Parathyroid adenoma (tissue), 2 donors: ENCODE results near the gene CIZ1.

ENCODE experiments used
- H2AFZ ChIP-seq: fragments of 300-600 bp; sonication (generic); one replicate; pipeline ENCODE4 v1.7.0; 2017; ENCODE audit warnings: antibody characterized with exemption, mild to moderate bottlenecking
- H3K27ac ChIP-seq: fragments of 300-600 bp; sonication (generic); one replicate; pipeline ENCODE4 v1.7.0; 2017
- H3K27me3 ChIP-seq: fragments of 300-600 bp; sonication (generic); one replicate; pipeline ENCODE4 v1.7.0; 2017; ENCODE audit warnings: low read length; ENCODE audit not compliant: control insufficient read depth, insufficient read depth
- H3K36me3 ChIP-seq: fragments of 300-600 bp; sonication (generic); one replicate; pipeline ENCODE4 v1.7.0; 2017; ENCODE audit warnings: low read length; ENCODE audit not compliant: control insufficient read depth, insufficient read depth
- H3K4me1 ChIP-seq: fragments of 300-600 bp; sonication (generic); one replicate; pipeline ENCODE4 v1.7.0; 2017; ENCODE audit warnings: control low read depth
- H3K4me2 ChIP-seq: fragments of 300-600 bp; sonication (generic); one replicate; pipeline ENCODE4 v1.7.0; 2017; ENCODE audit warnings: low read length
- H3K4me3 ChIP-seq: fragments of 300-600 bp; sonication (generic); one replicate; pipeline ENCODE4 v1.7.0; 2017; ENCODE audit warnings: low read depth, low read length
- H3K79me2 ChIP-seq: fragments of 300-600 bp; sonication (generic); one replicate; pipeline ENCODE4 v1.7.0; 2017; ENCODE audit warnings: control low read depth
- H3K9ac ChIP-seq: fragments of 300-600 bp; sonication (generic); one replicate; pipeline ENCODE4 v1.7.0; 2017; ENCODE audit warnings: mild to moderate bottlenecking
- H3K9me3 ChIP-seq: fragments of 300-600 bp; sonication (generic); one replicate; pipeline ENCODE4 v1.7.0; 2017; ENCODE audit warnings: low read length; ENCODE audit not compliant: control insufficient read depth
- CTCF ChIP-seq: fragments of 300-600 bp; sonication (generic); IDR thresholded peaks from one replicate; pipeline ENCODE4 v1.7.0; 2017; ENCODE audit warnings: antibody characterized with exemption, mild to moderate bottlenecking
- donor health status: primary hyperparathyroidism.

CIZ1 gene

DNA sequence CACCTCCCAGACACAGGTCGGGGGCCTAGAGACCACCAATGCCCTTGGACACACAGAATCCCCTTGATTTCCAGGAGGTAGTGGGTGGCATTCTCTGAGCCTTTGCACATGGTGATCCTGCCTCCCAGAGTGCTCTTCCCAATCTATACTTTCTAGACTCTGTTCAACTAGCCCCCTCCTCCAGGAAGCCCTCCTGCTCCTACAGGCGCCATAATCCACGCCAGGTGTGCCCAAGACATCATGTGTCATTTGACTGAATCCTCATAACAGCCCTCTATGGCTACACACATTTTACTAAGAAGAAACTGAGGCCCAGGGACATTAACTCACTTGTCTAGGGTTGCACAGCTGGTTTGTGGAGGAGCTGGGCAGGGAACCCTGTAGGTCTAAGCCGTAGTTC, 24.2 kb downstream of the CIZ1 start:
- H2AFZ ChIP-seq: no peak overlapping the region
- no peak overlapping the region for H3K4me3 ChIP-seq
- H3K27ac ChIP-seq: no peak overlapping the region
- no peak overlapping the region for H3K9ac ChIP-seq
- H3K4me1 ChIP-seq: no peaks in the 10 kb centered on the region
- TF ChIP-seq CTCF: no peak
- no peaks in the 10 kb centered on the region for H3K27me3 ChIP-seq
- H3K9me3 ChIP-seq: no peaks in the 10 kb centered on the region
- H3K79me2 ChIP-seq: no peaks in the 10 kb centered on the region
- H3K4me2 ChIP-seq: no peak overlapping the region
- no peaks in the 10 kb centered on the region for H3K36me3 ChIP-seq

GRCh38 chr9:128166169-128166568, 25.2 kb downstream of the CIZ1 start:
- no peaks in the 10 kb centered on the region for H3K36me3 ChIP-seq
- H3K9ac ChIP-seq: no peak overlapping the region
- no peak for TF ChIP-seq CTCF
- no peak overlapping the region for H3K27ac ChIP-seq
- H3K4me3 ChIP-seq: no peak overlapping the region
- no peaks in the 10 kb centered on the region for H3K79me2 ChIP-seq
- no peaks in the 10 kb centered on the region for H3K9me3 ChIP-seq
- H3K27me3 ChIP-seq: no peaks in the 10 kb centered on the region
- no peak overlapping the region for H3K4me2 ChIP-seq
- no peaks in the 10 kb centered on the region for H3K4me1 ChIP-seq
- no peak overlapping the region for H2AFZ ChIP-seq

GRCh38 chr9:128164307-128164885, 27.0 kb downstream of the CIZ1 start:
- no peaks in the 10 kb centered on the region for H3K4me1 ChIP-seq
- H3K4me2 ChIP-seq: no peak overlapping the region
- H3K27ac ChIP-seq: no peak overlapping the region
- no peak overlapping the region for H2AFZ ChIP-seq
- H3K9me3 ChIP-seq: no peaks in the 10 kb centered on the region
- no peaks in the 10 kb centered on the region for H3K27me3 ChIP-seq
- H3K4me3 ChIP-seq: no peak overlapping the region
- no peak overlapping the region for H3K9ac ChIP-seq
- no peaks in the 10 kb centered on the region for H3K36me3 ChIP-seq
- no peaks in the 10 kb centered on the region for H3K79me2 ChIP-seq
- TF ChIP-seq CTCF: no peak

DNA sequence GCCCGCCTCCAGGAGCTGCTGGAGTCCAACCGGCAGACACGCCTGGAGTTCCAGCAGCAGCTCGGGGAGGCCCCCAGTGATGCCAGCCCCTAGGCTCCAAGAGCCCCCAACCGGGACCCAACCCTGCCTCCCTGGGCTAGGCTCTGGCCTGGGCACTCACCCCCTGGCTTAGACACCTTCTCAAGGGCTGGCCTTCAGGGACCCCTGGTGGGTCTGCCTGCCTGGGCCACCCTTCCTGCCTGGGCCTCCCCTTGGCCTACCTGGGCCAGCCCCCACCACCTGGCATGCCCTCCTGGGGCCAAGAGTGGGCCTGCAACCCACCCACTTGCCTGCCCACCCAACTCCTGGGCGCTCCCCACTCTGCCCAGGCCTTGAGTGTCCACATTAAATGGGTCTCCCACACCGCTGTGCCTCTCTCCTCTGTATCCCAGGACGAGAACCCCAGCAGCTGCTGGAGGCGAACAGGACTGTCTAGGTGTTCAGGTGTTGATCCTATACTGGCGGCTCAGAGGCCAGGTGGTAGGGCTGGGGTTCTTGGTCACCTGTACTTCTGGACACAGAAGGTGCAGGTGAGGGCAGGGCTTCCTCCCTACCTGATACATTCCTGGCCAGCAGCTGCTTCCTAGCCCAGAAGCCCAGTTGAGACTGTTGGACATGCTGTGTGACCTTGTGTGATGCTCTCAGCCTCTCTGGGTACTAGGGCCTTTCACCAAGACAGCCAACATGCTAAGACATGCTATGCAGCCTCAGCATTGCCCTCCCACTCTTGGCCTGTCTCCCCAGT, 27.7 kb downstream of the CIZ1 start:
- no peak for TF ChIP-seq CTCF
- no peaks in the 10 kb centered on the region for H3K9me3 ChIP-seq
- no peak overlapping the region for H2AFZ ChIP-seq
- H3K9ac ChIP-seq: no peak overlapping the region
- H3K27me3 ChIP-seq: no peaks in the 10 kb centered on the region
- no peak overlapping the region for H3K4me2 ChIP-seq
- no peak overlapping the region for H3K27ac ChIP-seq
- H3K36me3 ChIP-seq: no peaks in the 10 kb centered on the region
- H3K4me1 ChIP-seq: no peaks in the 10 kb centered on the region
- H3K79me2 ChIP-seq: no peaks in the 10 kb centered on the region
- no peak overlapping the region for H3K4me3 ChIP-seq
